NCI-H82 treated with DMSO at 0.1 percent for 48 hours (cell line): ENCODE results near the gene ZNF74.
A peak's percentile ranks its signal among the peaks of the same experiment; 100 is the strongest.

Experiments used
- DNase-seq: peaks from one replicate; lab custom pipeline; 2025; ENCODE audit not compliant: unreplicated experiment; lab: John Stamatoyannopoulos, UW

ZNF74 gene

DNA sequence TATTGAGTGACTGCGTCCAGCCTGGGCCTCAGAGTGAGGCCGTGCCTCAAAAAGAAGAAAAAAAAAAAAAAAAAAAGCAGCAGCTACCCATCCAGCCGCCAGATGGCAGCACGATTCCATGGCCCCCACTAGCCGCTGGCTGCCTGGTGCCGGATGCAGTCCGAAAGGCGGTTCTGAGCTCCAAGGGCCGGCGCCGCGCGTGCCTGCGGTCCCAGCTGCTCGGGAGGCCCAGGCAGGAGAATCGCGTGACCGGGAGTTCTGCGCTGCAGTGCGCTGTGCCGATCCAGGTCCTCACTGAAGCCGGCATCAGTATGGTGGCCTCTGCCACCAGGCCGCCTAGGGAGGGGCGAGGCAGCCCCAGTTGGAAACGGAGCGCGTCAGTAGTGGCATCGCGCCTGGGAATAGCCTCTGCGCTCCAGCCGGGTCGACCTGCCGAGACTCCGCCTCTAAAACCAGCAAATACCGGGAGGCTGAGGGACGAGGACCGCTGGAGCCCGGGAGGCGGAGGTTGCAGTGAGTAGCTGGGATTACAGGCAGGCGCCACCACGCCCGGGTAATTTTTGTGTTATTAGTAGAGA is 24.3 kb downstream of the ZNF74 start:
- DNase-seq: peak; percentile 13

DNA sequence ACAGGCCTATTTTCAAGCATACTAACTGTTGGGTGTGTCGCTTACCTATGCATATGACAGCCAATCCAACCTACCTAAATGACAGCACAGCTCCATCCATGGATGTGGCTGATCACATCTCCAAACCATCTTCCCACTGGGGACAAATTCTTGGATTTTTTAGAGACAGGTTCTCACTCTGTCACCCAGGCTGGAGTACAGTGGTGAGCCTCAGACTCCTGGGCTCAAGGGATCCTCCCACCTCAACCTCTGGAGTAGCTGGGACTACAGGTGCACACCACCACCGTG is 25.7 kb downstream of the ZNF74 start:
- no peak for DNase-seq

DNA sequence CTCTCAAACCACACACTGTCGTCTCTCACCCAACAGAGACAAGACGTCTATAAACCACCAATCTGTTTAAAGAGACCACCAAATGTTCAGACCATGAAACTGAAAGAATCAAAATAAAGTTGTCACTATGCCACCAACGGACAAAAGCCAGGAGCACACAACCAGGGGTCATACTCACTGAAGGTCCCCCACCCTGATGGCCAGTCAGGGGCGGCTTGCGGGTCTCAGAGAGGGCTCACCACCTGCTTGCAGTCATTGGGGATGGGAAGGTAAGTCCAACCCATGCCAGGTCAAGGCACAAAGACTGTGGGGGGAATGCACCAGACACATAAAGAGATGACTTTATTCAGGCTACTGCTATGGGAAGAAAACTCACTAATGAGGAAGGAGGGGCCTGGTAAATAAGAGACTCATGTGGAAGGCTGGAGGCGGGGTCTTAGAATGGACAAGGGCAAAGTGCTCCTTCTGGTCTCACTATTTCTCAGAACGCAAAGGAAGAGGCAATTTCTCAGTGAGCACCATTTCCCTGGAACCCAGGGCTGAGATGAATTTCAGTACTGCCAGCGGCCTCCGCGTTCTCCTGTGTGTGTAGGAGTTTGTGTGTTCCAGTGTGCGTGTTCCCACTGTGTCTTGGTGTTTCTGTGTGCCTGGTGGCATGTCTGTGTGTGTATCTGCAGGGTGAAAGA is 26.3 kb downstream of the ZNF74 start:
- no peak for DNase-seq

DNA sequence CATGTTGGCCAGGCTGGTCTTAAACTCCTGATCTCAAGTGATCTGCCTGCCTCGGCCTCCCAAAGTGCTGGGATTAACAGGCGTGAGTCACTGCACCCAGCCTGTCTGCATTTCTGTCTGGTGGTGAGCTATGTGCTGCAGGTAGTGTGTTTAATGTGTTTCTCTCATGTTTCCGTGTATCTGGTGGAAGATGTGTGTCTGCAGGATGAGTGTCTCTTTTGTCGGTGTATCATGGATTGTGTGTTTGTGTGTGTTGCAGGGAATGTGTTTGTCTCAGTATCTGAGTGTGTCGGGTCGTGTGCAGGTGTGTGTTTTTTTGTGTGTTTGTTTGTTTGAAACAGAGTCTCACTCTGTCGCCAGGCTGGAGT is 27.5 kb downstream of the ZNF74 start:
- no peak for DNase-seq

DNA sequence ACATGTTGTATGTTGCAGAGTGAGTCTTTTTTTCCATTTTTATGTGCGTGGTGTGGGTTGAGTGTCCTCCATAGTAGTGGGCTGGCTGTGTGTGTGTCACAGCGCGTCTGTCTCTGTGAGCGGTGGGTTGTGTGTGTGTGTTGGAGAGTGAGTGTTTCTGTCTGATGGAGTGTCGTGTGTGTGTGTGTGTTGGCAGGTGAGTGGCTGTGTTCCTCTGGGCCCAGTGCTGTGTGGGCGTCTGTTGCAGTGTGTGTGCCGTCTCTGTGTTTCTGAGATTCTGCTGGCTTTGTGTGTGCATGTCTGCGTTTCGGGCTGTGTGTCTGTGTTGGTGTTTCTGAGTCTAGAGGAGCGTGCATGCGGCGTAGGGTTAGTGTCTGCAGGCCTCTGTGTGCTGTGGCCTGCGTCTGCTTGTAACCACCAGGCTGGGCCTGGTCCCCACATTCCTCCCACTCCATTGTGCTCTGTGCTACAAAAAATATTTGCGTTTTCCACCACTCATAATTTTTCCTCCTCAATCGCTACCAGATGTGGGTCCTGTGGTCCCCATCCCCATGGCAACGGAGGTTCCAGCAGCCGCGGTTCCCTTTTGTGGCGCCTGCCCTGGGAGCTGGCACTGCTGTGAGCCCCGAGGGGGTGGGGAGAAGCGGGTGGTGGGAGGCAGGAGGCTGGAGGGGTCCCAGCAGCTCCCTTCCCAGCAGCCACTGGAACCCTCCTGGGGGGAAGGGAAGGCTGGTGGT is 28.5 kb downstream of the ZNF74 start:
- DNase-seq: no peak

DNA sequence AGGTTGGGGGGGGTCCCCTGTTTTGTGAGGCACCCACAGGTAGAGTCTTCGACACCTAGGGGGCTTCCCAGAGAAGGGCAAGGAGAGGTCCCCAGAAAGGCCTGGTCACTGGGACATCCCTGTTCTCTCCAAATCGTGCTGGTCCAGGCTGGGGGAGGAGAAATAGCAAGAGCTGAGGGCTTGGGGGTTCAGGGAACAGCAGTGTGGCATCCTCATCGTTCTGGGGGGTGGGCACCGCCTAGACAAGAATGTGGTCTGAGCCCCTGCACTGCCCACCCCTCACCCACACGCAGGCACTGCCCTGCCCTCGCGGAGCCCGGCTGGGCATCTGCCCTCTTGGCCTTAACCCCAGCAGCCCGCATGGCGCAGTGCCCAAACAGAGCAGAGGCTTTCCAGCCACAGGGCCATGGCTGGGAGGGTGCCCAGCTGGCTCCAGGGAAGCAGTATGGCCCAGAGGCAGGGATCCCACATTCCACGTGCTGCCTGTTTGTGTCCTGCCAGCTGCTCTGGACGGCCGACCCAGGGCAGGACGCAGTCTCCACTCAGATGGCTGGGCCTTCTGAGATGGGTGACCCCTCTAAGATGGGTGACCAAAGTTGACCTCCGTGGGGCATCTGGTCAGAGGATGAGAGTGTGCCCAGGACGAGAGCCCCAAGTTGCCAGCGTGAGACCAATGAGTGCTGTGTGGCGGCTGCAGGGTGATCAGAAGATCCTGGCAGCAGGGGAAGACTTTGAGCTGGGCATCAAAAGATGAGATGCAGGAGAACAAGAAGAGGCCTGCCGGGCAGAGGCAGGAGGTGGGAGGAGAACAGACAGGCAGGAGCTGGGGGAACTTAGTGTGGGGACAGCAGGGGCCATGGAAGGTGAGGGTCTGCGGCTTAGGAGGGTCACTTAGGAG is 29.3 kb downstream of the ZNF74 start:
- no peak for DNase-seq

DNA sequence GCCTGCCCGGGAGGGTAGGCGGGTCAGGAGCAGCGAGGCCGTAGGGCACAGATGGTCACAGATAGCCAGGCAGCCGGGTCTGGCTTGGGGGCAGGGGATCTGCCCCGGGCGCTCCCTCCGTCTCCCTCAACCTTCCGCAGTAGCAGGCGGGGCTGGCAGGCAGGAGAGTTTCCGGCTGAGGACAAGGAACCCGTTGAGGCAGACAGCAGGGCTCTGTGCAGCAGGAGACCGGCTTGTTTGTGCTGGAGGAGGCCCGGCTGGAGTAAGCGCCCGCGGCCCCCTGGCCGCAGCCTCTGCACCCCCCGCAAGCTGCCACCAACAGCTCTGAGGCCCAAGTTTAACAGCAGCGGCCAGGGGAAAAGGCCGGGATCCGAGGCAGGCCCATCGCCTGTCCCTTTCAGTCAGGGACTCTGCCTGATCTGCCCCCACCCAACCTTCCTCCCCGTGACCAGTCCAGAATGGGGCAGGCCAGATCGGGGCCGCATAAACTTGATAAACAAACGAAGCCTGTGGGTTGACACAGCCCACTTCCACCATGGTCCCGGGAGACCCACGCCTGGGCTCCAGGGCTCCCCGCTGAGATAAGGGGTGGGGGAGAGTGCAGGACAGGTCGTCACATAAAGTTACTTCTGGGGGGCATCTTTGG is 30.1 kb downstream of the ZNF74 start:
- DNase-seq: no peak

DNA sequence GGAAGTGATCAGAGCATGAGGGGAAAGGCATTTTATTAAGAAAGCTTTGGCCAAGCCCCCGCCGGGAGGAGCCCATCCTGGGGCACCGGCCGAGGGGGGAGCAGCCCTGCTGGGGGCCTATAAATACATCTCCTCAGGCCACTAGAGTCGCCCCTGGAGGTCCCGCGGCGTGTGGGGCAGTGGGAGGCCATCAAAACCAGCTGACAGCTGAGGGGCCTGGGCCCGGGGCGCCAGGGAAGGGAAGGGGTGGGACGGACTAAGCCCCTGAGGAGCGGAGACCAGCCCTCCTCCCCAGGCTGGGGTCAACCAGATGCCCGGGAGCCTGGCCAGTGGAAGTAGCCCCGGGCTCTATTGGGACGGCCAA is 30.6 kb downstream of the ZNF74 start:
- DNase-seq: no peak

DNA sequence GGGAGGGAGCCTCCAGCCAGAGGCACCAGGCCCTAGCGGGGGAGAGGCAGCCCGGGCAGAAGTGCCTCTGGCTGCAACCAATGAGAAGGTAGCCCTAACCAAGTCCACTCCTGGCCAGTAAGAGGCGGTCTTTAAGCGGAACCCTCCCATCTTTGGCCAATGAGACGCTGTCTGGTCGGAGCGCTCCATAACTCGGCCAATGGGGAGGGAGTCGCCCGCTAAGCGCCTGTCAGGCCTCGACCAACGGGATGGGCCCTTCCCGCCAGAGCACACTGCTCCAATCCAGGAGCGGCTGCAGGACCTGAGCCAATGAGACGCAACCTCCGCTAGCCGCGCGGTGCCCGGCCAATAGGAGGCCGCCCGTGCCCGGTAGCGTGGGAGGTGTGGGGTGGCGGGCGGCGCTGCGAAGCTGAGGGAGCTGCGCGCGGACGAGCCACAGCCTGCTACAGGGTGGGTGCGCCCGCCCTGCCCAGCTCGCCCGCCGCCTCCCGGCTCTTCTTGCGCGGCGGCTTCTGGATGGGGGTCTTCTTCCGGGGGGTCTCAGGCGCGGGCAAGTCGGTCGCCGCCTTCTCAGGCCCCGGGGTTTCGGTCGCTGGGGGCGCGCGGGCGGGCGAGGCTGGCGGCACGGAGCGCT is 31.1 kb downstream of the ZNF74 start:
- no peak for DNase-seq

DNA sequence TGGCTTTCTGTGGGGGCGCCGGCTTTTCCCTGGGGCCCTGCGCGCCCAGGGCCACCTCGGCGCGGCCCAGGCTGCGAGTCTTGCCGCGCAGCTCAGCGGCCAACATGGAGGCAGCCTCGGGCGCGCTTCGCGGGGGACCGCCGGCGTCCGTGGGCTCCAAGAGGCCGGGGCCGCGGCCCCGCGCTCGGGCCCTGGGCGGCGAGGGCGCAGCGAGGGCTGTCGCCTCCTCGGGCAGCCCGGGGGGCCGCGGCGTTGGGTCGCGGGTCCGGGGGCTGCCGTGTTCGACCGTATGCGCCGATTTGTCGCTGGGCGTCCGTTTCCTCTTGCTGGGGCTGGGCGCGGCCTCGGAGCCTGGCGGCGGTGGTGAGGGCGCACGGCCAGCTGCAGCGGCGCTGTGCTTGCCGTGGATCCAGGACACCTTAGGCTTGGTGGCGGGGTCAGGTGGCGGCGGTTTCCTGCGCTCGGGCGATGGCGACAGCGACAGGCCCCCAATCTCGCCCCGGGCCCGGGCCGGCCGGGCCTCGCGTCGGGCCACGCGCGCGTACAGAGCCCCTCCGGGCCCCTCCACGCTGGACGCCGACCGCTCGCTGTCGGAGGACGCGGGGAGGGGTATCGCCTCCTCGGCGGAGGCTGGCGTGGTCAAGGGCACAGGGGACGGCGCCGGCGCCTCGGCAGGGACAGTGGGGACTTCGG is 31.8 kb downstream of the ZNF74 start:
- DNase-seq: no peak

DNA sequence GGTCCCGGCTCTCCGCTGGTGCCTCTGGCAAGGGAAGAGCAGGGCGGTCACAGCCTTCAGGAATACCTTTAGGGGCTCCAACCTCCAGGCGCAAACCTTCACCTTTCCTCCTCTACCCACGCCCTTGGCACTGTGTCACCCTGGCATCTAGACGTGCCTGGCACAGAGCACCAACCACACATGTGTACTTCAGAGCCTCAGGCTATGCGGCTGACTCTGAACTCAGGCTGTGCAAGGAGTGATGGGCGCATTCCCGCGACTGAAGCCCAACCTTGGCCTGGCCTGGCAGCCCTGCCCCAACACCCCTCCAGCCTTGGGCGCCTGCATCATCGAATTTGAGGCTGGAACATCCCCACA is 32.3 kb downstream of the ZNF74 start:
- no peak for DNase-seq

DNA sequence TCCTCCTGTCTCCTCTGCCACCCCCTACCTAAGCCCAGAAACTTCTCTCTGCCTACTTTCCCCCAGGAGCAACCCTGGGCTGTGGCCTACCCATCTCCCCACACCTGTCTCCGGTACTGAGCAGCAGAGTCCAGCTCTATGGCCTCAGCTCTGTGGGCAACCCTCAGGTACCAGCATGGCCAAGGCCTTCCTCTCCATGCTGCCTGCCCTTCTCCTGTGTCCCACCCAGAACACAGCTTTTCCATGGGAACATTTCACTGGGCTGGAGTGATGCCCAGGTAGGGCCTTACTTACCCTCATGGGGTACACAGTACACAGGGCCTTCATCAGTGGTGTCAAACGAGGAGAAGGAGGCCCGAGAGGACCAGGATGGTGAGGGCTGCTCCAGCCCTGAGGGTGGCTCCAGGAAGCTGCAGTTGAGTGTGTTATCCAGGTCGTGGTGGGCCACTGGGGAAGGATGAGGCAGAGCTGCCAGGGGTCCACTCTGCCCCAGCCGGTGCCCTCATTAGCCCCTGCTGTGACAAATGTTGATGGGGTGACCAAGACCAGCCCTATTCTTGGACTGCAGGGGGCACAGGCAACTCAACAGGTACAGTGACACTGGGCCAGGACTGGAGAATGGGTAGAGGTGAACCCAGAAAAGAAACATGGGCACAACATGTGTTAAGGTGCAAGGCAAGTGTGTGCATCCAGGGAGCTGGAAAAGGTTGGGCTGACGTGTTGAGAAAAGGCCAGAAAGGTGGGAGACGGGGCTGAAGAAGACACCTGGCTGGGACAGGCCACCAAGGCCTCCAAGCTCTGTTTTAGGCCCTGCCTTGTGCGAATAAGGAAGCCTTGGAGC is 33.4 kb downstream of the ZNF74 start:
- no peak for DNase-seq

DNA sequence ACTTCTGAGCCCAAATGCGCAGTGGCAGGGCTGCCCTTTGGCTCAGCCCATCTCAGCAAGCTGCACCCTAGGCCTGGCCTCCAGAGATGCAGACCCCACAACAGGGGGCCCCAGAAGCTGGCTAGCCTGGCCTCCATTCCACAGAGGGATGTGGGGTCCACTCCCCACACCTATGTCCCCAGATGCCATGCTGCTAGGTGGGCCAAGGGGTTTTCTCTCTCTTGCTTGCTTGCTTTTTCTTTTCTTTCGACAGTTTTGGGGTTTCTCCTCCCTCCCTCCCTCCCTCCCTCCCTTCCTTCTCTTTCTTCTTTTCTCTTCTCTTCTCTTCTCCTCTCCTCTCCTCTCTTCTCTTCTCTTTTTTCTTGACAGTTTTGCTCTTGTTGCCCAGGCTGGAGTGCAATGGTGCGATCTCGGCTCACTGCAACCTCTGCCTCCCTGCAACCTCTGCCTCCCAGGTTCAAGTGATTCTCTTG is 34.0 kb downstream of the ZNF74 start:
- DNase-seq: no peak

DNA sequence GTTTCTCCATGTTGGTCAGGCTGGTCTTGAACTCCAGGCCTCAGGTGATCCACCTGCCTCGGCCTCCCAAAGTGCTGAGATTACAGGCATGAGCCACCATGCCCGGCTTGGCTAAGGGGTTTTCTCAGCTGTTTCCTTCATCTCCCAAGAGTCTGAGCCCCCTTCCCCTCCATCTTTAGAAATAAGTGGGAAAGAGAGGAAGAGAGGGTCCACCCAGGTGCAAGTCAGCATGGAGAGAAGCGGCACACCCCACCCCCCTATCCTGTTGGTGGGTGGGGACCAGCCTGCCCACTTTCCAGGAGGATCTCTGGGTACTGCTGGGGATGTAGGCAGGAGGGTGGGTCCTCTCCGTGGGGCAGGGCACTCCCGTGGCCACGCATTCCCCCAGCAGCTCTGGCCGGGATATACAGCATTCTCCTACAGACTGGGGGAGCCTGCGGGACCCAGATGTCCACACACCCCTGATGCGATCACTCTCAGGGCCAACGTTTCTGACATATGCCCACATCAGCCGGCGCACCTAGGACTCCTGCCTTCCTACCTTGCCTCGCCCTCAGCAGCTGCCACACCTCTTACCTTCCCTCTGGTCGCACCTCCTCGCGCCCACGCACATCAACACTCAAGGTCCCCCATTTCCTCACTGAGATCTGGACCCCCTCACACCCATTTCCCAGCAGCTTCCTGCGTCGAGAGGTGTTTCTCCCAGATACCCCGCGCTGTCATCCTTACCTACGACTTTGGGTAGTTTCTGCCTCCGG is 34.7 kb downstream of the ZNF74 start:
- no peak for DNase-seq

DNA sequence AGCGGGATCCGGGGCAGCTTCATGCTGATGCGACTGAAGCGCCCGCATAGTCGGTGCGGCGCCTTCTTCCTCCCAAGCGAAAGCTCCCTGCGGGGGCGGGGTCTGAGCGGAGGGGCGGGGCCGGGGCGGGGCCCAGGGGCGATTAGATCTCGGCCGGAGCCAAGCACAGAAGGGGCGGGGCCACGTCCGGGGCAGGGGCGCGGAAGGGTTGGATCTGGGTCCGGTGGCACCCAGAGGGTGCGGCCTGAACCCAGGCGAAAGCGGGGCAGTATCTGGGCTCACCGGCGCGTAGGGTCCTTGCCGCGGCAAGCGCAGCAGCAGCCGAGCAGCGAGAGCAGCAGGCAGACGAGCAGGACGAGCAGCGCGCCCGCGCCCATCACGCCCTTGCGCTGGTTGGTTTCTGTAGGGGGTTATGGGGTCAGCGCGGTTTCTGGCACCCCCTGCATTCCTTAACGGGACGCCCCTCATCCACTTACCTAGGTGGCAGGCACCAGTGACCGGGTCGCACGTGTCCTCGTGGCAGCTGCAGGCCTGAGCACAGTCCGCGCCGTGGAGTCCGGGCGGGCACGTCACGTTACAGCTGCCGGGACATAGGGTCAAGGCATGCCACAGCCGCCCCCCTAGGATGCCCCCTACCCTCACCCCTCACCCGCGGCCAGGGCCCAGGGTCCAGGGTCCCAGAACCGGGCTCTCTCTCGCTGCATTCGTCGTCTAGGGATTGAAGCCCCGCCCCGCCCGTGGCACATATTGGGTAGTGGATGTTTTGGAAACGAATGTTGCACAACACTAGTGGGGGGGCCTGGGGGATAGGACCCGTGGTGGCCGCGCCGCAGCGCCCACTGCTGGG is 35.5 kb downstream of the ZNF74 start:
- DNase-seq: no peak

DNA sequence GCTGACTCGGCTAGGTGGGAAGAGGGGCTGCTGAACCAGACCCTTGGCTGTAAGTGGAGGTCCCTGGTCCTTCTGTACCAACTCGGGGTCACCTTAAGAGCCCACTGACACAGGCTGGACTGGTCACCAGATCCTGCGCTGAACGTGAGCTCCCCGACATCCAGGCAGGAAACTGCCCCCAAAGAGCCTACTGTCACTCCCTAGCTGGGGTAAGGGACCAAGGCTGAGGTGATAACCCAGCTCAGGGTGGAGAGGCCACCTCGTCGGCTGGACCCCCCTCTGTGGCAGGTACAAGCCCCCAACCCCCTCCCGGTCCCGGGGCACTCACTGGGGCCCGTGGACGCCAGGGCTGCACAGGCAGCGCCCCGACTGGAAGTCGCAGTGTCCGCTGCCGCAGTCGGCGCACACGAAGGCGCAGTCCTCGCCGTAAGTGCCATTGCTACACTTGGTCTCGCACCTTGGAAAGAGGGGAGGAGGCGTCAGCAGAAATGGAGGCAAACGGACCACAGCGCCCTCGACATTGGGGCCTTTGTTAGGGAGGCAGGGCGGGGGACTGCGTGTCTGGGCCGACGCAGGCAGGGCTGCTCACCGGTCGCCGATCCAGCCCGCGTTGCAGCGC is 36.3 kb downstream of the ZNF74 start:
- no peak for DNase-seq
